ENCODE measurements around the gene NDUFAF8.

DNA sequence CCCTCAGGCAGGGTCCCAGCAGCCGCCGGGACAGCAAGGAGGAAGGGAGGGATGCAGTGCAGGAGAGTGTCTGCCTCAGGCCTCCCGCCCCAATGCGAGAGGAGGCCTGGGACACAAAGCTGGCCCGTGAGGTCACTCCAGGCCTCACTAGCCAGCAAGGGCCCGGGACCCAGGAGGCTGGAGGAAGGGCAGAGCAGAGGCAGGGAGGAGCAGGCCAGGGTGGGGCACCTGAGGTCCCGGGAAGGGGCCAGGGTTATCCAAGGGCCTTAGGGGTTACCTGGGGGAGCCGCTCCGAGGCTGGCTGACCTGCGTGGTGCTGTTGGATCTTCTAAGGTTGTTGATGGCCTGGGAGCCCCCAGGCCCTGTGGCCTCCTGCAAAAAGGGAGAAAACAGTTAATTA, 30.5 kb upstream of the NDUFAF8 start:
- TF ChIP-seq, protein P1, sequence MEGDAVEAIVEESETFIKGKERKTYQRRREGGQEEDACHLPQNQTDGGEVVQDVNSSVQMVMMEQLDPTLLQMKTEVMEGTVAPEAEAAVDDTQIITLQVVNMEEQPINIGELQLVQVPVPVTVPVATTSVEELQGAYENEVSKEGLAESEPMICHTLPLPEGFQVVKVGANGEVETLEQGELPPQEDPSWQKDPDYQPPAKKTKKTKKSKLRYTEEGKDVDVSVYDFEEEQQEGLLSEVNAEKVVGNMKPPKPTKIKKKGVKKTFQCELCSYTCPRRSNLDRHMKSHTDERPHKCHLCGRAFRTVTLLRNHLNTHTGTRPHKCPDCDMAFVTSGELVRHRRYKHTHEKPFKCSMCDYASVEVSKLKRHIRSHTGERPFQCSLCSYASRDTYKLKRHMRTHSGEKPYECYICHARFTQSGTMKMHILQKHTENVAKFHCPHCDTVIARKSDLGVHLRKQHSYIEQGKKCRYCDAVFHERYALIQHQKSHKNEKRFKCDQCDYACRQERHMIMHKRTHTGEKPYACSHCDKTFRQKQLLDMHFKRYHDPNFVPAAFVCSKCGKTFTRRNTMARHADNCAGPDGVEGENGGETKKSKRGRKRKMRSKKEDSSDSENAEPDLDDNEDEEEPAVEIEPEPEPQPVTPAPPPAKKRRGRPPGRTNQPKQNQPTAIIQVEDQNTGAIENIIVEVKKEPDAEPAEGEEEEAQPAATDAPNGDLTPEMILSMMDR (IDR thresholded peaks at IDR 0.05; ENCODE audit: low read depth, low read length, poor library complexity, severe bottlenecking): no peak
- no peak for TF ChIP-seq EZH2phosphoT487 (IDR thresholded peaks at IDR 0.05; ENCODE audit: borderline replicate concordance, low read length)

Measured in DOHH2 (cell line).